ENCODE data around the gene RREB1.

Gene RREB1

DNA sequence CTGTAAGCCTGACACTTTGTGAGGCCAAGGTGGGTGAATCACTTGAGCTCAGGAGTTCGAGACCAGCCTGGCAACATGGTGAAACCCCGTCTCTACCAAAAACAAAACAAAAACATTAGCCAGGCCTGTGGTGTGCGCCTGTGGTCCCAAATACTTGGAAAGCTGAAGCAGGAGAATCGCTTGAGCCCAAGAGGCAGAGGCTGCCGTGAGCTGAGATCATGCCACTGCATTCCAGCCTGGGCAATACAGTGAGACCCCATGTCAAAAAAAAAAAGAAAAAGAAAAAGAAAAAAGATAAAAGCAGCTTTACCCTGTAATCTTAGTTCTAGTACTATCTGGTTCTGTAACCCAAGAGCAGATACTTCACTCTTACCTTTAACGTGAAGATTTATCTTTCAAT lies 177.7 kb downstream of the RREB1 start:
- no peak overlapping the region for H3K9ac ChIP-seq (ENCODE audit: low read length)
- H3K27ac ChIP-seq (ENCODE audit: low read depth, low read length), result no peak overlapping the region
- peaks cover 42% of the 10 kb centered on the region for H3K36me3 ChIP-seq (ENCODE audit: insufficient read depth, low read length)
- no peaks in the 10 kb centered on the region for H3K27me3 ChIP-seq (ENCODE audit: control insufficient read depth in 1 of 2, insufficient read depth in 2 of 2, low read length in 2 of 2)
- H3K9me3 ChIP-seq (ENCODE audit: low read length), result no peaks in the 10 kb centered on the region
- no peak overlapping the region for H3K4me3 ChIP-seq (ENCODE audit: low read depth in 1 of 2, low read length in 2 of 2)
- no peaks in the 10 kb centered on the region for H3K4me1 ChIP-seq (ENCODE audit: insufficient read depth, low read length)

DNA sequence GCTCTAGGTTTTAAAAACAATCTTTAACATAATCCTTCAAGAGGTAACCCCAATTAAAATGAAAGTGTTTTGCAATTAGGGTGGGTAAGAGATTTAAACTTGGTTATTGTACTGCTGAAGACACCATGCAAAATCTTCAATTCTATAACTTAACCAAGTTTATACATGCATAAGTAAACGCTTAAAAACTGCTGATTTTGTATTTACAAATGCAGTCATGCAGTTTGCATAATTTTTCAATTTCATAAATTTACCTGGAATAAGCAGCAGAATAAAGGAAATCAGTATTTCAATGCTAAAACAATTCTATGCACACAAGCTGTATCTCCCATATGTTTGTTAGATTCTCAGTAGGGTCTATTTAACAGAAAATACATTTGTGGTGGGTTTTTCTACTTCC lies 182.3 kb downstream of the RREB1 start:
- peaks cover 58% of the 10 kb centered on the region for H3K36me3 ChIP-seq (ENCODE audit: insufficient read depth, low read length)
- H3K4me1 ChIP-seq (ENCODE audit: insufficient read depth, low read length), result no peaks in the 10 kb centered on the region

DNA sequence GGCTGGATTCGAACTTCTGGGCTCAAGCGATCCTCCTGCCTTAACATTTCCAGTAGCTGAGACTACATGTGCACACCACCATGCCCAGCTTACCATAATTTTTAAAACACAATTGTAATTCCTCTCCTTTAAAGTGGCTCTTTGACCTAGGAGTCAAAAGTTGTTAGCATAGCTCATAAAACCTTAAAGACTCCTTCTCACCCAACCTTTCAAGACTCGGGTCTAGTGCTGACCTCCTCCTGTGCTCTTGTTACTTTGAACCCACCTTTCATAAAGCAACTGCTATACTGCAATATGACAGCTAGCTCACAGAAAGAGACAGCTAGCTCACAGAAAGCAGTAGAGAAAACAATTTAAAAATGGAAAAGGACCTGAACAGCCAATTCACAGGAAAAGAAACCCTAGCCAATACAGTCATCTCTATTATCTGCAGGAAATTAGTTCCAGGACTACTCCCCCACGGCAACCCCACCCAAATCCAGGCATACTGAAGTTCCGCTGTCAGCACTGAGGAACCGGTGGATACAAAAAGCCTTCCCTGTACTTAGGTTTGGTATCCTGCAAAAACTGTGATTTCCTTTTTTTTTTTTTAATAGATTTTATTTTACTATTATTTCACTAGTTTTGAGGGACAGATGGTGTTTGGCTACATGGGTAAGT lies 185.0 kb downstream of the RREB1 start:
- Histone ChIP-seq H3K9me3 (ENCODE audit: low read length) (no peaks in the 10 kb centered on the region), H3K4me3 (ENCODE audit: low read depth in 1 of 2, low read length in 2 of 2) (no peak overlapping the region), H3K9ac (ENCODE audit: low read length) (no peak overlapping the region), H3K27ac (ENCODE audit: low read depth, low read length) (no peak overlapping the region), H3K36me3 (ENCODE audit: insufficient read depth, low read length) (peaks cover 50% of the 10 kb centered on the region), H3K27me3 (ENCODE audit: control insufficient read depth in 1 of 2, insufficient read depth in 2 of 2, low read length in 2 of 2) (no peaks in the 10 kb centered on the region), H3K4me1 (ENCODE audit: insufficient read depth, low read length) (no peaks in the 10 kb centered on the region)

More for the DNA sequence above, 182.3 kb downstream of the RREB1 start:
- H3K9ac ChIP-seq (ENCODE audit: low read length), result no peak overlapping the region
- no peaks in the 10 kb centered on the region for H3K27me3 ChIP-seq (ENCODE audit: control insufficient read depth in 1 of 2, insufficient read depth in 2 of 2, low read length in 2 of 2)
- H3K9me3 ChIP-seq (ENCODE audit: low read length), result no peaks in the 10 kb centered on the region
- H3K4me3 ChIP-seq (ENCODE audit: low read depth in 1 of 2, low read length in 2 of 2), result no peak overlapping the region
- H3K27ac ChIP-seq (ENCODE audit: low read depth, low read length), result no peak overlapping the region

DNA sequence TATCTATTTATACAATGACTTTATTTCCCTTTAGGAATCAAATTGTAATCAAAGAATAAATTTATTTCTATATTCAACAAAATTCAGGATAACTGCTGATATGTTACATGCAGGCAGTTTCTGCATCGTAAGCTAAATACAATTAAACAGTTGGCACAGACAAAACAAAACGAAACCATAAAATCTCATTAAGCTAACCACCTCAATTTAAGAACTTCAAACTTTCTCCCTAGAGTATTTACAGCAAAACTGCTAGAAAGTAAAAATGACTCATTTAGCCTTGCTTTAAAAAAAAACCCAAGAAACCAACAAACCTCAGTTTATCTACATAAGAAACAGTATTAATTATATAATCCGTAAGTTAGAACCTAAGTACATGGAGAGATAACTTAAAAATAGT lies 188.2 kb downstream of the RREB1 start:
- H3K4me3 ChIP-seq (ENCODE audit: low read depth in 1 of 2, low read length in 2 of 2), result no peak overlapping the region
- H3K27ac ChIP-seq (ENCODE audit: low read depth, low read length), result no peak overlapping the region
- H3K27me3 ChIP-seq (ENCODE audit: control insufficient read depth in 1 of 2, insufficient read depth in 2 of 2, low read length in 2 of 2), result no peaks in the 10 kb centered on the region
- H3K4me1 ChIP-seq (ENCODE audit: insufficient read depth, low read length), result no peaks in the 10 kb centered on the region
- H3K9me3 ChIP-seq (ENCODE audit: low read length), result no peaks in the 10 kb centered on the region
- no peak overlapping the region for H3K9ac ChIP-seq (ENCODE audit: low read length)
- H3K36me3 ChIP-seq (ENCODE audit: insufficient read depth, low read length), result peaks cover 53% of the 10 kb centered on the region

DNA sequence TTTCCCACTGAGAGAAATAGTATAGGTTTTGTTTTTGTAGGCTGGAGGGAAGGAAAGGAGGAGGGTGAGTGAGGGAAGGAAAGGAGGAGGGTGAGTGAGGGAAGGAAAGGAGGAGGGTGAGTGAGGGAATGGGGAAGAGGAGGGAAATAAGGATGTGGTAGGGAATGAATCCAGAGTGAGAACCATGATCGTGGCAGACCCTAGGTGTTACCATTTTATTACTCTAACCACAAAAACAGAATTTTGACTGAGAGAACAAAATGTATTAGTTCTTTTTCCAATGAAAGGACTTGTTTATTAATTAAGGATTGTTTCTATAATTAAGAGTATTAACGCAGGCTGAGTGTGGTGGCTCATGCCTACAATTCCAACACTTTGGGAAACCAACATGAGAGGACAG lies 188.8 kb downstream of the RREB1 start:
- Histone ChIP-seq H3K9me3 (ENCODE audit: low read length) (no peaks in the 10 kb centered on the region), H3K36me3 (ENCODE audit: insufficient read depth, low read length) (peaks cover 59% of the 10 kb centered on the region), H3K4me1 (ENCODE audit: insufficient read depth, low read length) (no peaks in the 10 kb centered on the region), H3K27ac (ENCODE audit: low read depth, low read length) (no peak overlapping the region), H3K9ac (ENCODE audit: low read length) (no peak overlapping the region), H3K27me3 (ENCODE audit: control insufficient read depth in 1 of 2, insufficient read depth in 2 of 2, low read length in 2 of 2) (no peaks in the 10 kb centered on the region), H3K4me3 (ENCODE audit: low read depth in 1 of 2, low read length in 2 of 2) (no peak overlapping the region)

DNA sequence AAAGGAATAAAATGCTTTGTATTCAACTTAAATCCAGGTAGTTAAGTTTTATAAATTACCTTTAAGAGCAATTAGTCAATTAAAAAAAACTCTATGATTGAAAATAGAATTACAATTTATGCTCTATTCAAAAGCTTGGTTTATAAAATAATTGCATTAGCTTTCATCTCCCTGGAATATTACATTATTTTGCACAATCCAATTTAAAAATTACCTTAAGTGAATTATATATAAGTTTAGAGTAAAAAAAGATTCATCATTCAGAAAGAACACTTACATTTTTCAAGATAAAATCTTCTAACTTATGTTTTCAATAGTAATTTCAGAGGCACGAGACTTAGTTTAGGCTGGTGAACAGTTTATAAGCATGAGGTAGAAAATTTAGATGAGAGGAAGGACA lies 190.4 kb downstream of the RREB1 start:
- H3K9me3 ChIP-seq (ENCODE audit: low read length), result no peaks in the 10 kb centered on the region
- no peaks in the 10 kb centered on the region for H3K4me1 ChIP-seq (ENCODE audit: insufficient read depth, low read length)
- no peak overlapping the region for H3K4me3 ChIP-seq (ENCODE audit: low read depth in 1 of 2, low read length in 2 of 2)
- H3K27ac ChIP-seq (ENCODE audit: low read depth, low read length), result no peak overlapping the region
- no peak overlapping the region for H3K9ac ChIP-seq (ENCODE audit: low read length)
- H3K36me3 ChIP-seq (ENCODE audit: insufficient read depth, low read length), result peaks cover 59% of the 10 kb centered on the region
- no peaks in the 10 kb centered on the region for H3K27me3 ChIP-seq (ENCODE audit: control insufficient read depth in 1 of 2, insufficient read depth in 2 of 2, low read length in 2 of 2)

DNA sequence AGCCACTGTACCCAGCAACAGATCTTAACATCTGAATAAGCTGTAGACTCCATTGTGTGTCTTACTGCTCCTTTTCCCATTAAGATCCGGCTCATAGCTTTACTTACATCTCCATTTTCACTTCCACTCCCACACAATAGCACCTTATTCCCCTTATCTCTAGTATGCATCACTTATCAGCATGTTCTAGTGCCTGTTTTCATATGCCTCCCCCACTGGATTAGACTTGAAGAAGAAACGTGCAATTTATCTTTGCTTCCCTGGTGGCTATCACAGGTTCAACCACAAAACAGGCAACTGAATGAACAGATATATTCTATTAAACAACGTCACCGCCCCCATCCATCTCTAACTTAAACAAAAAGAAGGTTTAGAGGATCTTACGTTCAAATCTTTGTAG lies 193.2 kb downstream of the RREB1 start:
- Histone ChIP-seq H3K4me1 (ENCODE audit: insufficient read depth, low read length) (no peaks in the 10 kb centered on the region), H3K27me3 (ENCODE audit: control insufficient read depth in 1 of 2, insufficient read depth in 2 of 2, low read length in 2 of 2) (no peaks in the 10 kb centered on the region), H3K27ac (ENCODE audit: low read depth, low read length) (no peak overlapping the region), H3K9me3 (ENCODE audit: low read length) (no peaks in the 10 kb centered on the region), H3K36me3 (ENCODE audit: insufficient read depth, low read length) (peaks cover 67% of the 10 kb centered on the region), H3K9ac (ENCODE audit: low read length) (no peak overlapping the region), H3K4me3 (ENCODE audit: low read depth in 1 of 2, low read length in 2 of 2) (no peak overlapping the region)
